Neural progenitor cell (in vitro differentiated cells): Measurements from ENCODE around the gene CSF2. TPM values are rescaled to one million over a fixed set of nuclear protein-coding genes. Genes with fewer than 3 reads are reported as not detected.

Source experiments
- DNase-seq: peaks from one replicate; pipeline ENCODE4 v3.0.0-alpha.2; 2016; ENCODE audit warnings: low spot score
- H2AFZ ChIP-seq: fragments of 200-600 bp; sonication (generic); replicated peaks from 2 replicates; pipeline ENCODE4 v1.6.1; 2016; ENCODE audit warnings: antibody characterized with exemption
- H3F3A ChIP-seq: fragments of 200-600 bp; sonication (generic); 2 replicates; pipeline ENCODE4 v1.6.1; 2016; ENCODE audit warnings: antibody characterized with exemption, low read depth
- H3K27ac ChIP-seq: fragments of 200-600 bp; sonication (generic); 2 replicates; pipeline ENCODE4 v1.5.1; 2016; ENCODE audit warnings: mild to moderate bottlenecking
- H3K27me3 ChIP-seq: fragments of 200-600 bp; sonication (generic); 2 replicates; pipeline ENCODE4 v1.6.1; 2016; ENCODE audit warnings: mild to moderate bottlenecking, moderate library complexity
- H3K36me3 ChIP-seq: fragments of 200-600 bp; sonication (generic); 2 replicates; pipeline ENCODE4 v1.5.1; 2016
- H3K4me1 ChIP-seq: fragments of 200-600 bp; sonication (generic); 2 replicates; pipeline ENCODE4 v1.6.1; 2016; ENCODE audit warnings: mixed run types
- H3K4me2 ChIP-seq: fragments of 200-600 bp; sonication (generic); 2 replicates; pipeline ENCODE4 v1.6.1; 2016
- H3K4me3 ChIP-seq: fragments of 200-600 bp; sonication (generic); 2 replicates; pipeline ENCODE4 v1.5.1; 2016
- H3K79me2 ChIP-seq: fragments of 200-600 bp; sonication (generic); 2 replicates; pipeline ENCODE4 v1.6.1; 2016; ENCODE audit warnings: low read depth
- H3K9ac ChIP-seq: fragments of 200-600 bp; sonication (generic); 2 replicates; pipeline ENCODE4 v1.6.1; 2016
- H3K9me3 ChIP-seq: fragments of 200-600 bp; sonication (generic); 2 replicates; pipeline ENCODE4 v1.5.1; 2016; ENCODE audit warnings: low read depth
- H4K20me1 ChIP-seq: fragments of 200-600 bp; sonication (generic); 2 replicates; pipeline ENCODE4 v1.6.1; 2016; ENCODE audit warnings: low read depth
- H3K27ac Mint-ChIP-seq: 3 replicates; pipeline ENCODE4 v1.8.0; 2021; ENCODE audit warnings: mixed read lengths
- H3K27me3 Mint-ChIP-seq: 2 replicates; pipeline ENCODE4 v1.8.0; 2022; ENCODE audit warnings: low read depth, mild to moderate bottlenecking, inconsistent platforms, moderate library complexity, mixed read lengths; ENCODE audit not compliant: insufficient read depth
- H3K36me3 Mint-ChIP-seq: 3 replicates; pipeline ENCODE4 v1.8.0; 2021; ENCODE audit warnings: mixed read lengths
- H3K4me1 Mint-ChIP-seq: 3 replicates; pipeline ENCODE4 v1.8.0; 2021; ENCODE audit warnings: mixed read lengths
- H3K4me3 Mint-ChIP-seq: 3 replicates; pipeline ENCODE4 v1.8.0; 2021; ENCODE audit warnings: mild to moderate bottlenecking, moderate library complexity, mixed read lengths
- H3K9me3 Mint-ChIP-seq: 3 replicates; pipeline ENCODE4 v1.8.0; 2020; ENCODE audit warnings: mixed read lengths
- EZH2 ChIP-seq: fragments of 200-600 bp; sonication (generic); IDR thresholded peaks from 2 replicates; pipeline ENCODE4 v1.6.1; 2017; ENCODE audit warnings: antibody characterized with exemption, mild to moderate bottlenecking, moderate library complexity
- EZH2phosphoT487 ChIP-seq: fragments of 200-600 bp; sonication (generic); IDR thresholded peaks from 2 replicates; pipeline ENCODE4 v1.6.1; 2017; ENCODE audit warnings: antibody characterized with exemption
- total RNA-seq: library from RNA; depleted of rRNA; stranded (reverse); fragments of >200 nt; gene quantifications from 2 replicates; pipeline ENCODE4 v1.2.3, GENCODE V29; 2015; ENCODE audit warnings: low replicate concordance
- TF ChIP-seq, protein P1 (sequence below): fragments of 200-600 bp; sonication (generic); IDR thresholded peaks from 2 replicates; pipeline ENCODE4 v1.5.1; 2017; ENCODE audit warnings: antibody characterized with exemption, mild to moderate bottlenecking

The CSF2 gene
- total RNA-seq, 1 donor from 2014 or later = not detected

DNA sequence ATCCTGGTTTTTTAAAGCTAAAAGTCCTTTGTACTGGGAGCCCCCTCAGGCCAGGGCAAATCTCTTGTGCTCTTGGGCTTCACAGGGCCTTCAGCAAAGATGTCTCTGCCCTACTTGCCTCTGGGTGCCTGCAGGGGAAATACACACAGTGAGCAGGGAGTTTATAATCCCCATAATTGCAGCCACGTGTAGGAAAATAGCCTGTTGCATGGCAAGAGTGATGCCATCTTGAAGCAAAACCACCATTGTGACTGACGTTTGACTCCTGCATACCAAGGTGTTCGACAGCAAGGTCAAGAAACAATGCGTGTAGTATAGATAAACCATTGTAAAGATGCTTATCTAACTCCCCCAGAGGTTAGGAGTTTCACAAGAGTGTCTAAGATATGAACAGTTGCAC lies 24.5 kb upstream of the CSF2 start:
- Mint-ChIP-seq H3K4me1 (no peaks in the 10 kb centered on the region), H3K27ac (no peak overlapping the region), H3K36me3 (no peaks in the 10 kb centered on the region), H3K27me3 (peaks cover 5% of the 10 kb centered on the region), H3K9me3 (peaks cover 2% of the 10 kb centered on the region), H3K4me3 (no peak overlapping the region)
- Histone ChIP-seq H3K79me2 (no peaks in the 10 kb centered on the region), H3K4me3 (no peak overlapping the region), H3K9ac (no peak overlapping the region), H3K4me2 (no peak overlapping the region), H4K20me1 (no peaks in the 10 kb centered on the region), H3K4me1 (no peaks in the 10 kb centered on the region), H3K27ac (no peak overlapping the region), H2AFZ (no peak overlapping the region), H3K9me3 (no peaks in the 10 kb centered on the region), H3K27me3 (no peaks in the 10 kb centered on the region), H3F3A (no peaks in the 10 kb centered on the region), H3K36me3 (no peaks in the 10 kb centered on the region)
- no peak for DNase-seq
- TF ChIP-seq EZH2 (no peak), EZH2phosphoT487 (no peak)
- TF ChIP-seq, protein P1, sequence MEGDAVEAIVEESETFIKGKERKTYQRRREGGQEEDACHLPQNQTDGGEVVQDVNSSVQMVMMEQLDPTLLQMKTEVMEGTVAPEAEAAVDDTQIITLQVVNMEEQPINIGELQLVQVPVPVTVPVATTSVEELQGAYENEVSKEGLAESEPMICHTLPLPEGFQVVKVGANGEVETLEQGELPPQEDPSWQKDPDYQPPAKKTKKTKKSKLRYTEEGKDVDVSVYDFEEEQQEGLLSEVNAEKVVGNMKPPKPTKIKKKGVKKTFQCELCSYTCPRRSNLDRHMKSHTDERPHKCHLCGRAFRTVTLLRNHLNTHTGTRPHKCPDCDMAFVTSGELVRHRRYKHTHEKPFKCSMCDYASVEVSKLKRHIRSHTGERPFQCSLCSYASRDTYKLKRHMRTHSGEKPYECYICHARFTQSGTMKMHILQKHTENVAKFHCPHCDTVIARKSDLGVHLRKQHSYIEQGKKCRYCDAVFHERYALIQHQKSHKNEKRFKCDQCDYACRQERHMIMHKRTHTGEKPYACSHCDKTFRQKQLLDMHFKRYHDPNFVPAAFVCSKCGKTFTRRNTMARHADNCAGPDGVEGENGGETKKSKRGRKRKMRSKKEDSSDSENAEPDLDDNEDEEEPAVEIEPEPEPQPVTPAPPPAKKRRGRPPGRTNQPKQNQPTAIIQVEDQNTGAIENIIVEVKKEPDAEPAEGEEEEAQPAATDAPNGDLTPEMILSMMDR = no peak

DNA sequence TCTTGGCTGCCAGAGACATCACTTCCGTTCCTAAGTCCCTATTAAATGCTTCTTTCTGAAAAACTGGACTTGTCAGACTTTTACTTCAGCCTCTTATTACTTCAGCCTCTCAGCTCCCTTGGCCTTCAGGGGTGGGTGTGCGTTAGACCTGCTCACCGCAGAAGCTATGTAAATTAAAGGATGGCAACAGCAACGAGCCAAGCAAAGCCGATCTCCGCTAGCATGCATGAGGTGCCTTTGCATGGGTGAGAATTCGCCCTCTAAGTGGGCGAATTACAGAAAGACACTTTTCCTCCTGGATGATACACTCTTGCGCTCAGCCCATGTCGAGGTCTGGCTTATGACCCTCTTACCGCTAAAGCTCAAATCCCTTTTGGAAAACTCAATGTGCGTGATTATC lies 24.0 kb upstream of the CSF2 start:
- Histone ChIP-seq H3K27ac (no peak overlapping the region), H3K4me1 (no peaks in the 10 kb centered on the region), H2AFZ (no peak overlapping the region), H3K4me3 (no peak overlapping the region), H3K4me2 (no peak overlapping the region), H3F3A (no peaks in the 10 kb centered on the region), H3K79me2 (no peaks in the 10 kb centered on the region), H3K36me3 (no peaks in the 10 kb centered on the region), H3K27me3 (no peaks in the 10 kb centered on the region), H4K20me1 (no peaks in the 10 kb centered on the region), H3K9me3 (no peaks in the 10 kb centered on the region), H3K9ac (no peak overlapping the region)
- no peak for TF ChIP-seq EZH2
- TF ChIP-seq, protein P1 = no peak
- Mint-ChIP-seq H3K27me3 (peaks cover 5% of the 10 kb centered on the region), H3K4me1 (no peaks in the 10 kb centered on the region), H3K9me3 (no peaks in the 10 kb centered on the region), H3K36me3 (no peaks in the 10 kb centered on the region), H3K27ac (no peak overlapping the region), H3K4me3 (no peak overlapping the region)
- DNase-seq = no peak

DNA sequence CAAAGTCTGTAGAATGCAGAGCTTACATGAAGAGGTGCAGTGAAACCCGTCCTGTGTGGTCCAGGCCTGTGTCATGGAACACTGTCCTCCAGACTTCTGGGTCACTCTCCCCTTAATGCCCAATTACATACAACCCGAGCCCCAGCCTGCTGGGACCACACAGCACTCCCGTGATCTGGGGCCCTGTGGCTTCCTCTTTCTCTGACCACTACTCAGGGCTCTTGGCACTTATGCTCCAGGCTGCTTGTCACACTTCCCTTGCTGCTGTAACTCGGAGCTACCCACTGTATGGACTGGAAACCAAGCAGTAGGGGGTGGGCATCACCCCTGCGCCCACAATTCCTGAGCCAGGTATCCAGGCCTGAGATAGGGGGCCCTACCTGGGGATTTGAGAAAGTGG lies 23.5 kb upstream of the CSF2 start:
- Mint-ChIP-seq H3K27ac (no peak overlapping the region), H3K9me3 (no peaks in the 10 kb centered on the region), H3K27me3 (peaks cover 5% of the 10 kb centered on the region), H3K36me3 (no peaks in the 10 kb centered on the region), H3K4me1 (no peaks in the 10 kb centered on the region), H3K4me3 (no peak overlapping the region)
- Histone ChIP-seq H3K27me3 (no peaks in the 10 kb centered on the region), H3K4me1 (no peaks in the 10 kb centered on the region), H3K9ac (no peak overlapping the region), H3F3A (no peaks in the 10 kb centered on the region), H3K4me2 (no peak overlapping the region), H4K20me1 (no peaks in the 10 kb centered on the region), H2AFZ (no peak overlapping the region), H3K79me2 (no peaks in the 10 kb centered on the region), H3K4me3 (no peak overlapping the region), H3K36me3 (no peaks in the 10 kb centered on the region), H3K9me3 (no peaks in the 10 kb centered on the region), H3K27ac (no peak overlapping the region)
- TF ChIP-seq, protein P1 = no peak
- TF ChIP-seq EZH2 = no peak
- no peak for DNase-seq
